ENCODE results near the gene CYP4B1.
A peak's percentile ranks its signal among the peaks of the same experiment; 100 is the strongest.
"Not testable (repeated sequence)": the region's sequence is repeated elsewhere in the genome, so short reads cannot be mapped to it uniquely, and the experiment has no call there.

Gene CYP4B1

DNA sequence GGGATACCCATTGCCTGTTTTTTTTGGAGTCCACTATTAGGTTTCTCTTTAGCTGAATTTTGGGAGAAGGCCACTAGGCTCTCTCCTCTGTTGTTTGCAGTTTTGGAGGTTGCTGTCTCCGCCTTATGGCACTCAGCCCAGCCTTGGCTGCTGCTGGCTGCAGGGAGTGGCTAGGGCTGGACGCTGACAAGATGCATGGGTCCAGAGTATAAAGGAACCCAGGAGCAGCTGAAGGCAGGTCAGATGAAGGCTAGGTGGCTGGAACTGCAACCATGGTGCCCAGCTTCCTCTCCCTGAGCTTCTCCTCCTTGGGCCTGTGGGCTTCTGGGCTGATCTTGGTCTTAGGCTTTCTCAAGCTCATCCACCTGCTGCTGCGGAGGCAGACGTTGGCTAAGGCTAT is at the start of gene CYP4B1:
Gene CYP4B1, plus strand, starts transcription at position 237 of the 400 bp plus-strand sequence. Its CDS starts 36 bp downstream, at position 273.
- Histone ChIP-seq H3K27ac (ENCODE audit: low read depth, low read length) (no peak within 1 kb of the TSS), H3K27me3 (ENCODE audit: control insufficient read depth in 1 of 2, insufficient read depth in 2 of 2, low read length in 2 of 2) (no peaks in the 10 kb centered on the region), H3K36me3 (ENCODE audit: control insufficient read depth in 1 of 2, insufficient read depth in 2 of 2, low read length in 2 of 2) (no peaks in the 10 kb centered on the region), H3K4me1 (ENCODE audit: control insufficient read depth in 1 of 2, insufficient read depth in 2 of 2, low read length in 2 of 2) (peaks cover 20 to 25% of the 10 kb centered on the region in 2 donors), H3K4me3 (ENCODE audit: low read depth in 1 of 2, low read length in 2 of 2) (no peak within 1 kb of the TSS), H3K9ac (ENCODE audit: low read depth in 1 of 2, low read length in 2 of 2) (no peak within 1 kb of the TSS), H3K9me3 (ENCODE audit: control insufficient read depth in 1 of 2, low read length in 2 of 2) (no peaks in the 10 kb centered on the region)

DNA sequence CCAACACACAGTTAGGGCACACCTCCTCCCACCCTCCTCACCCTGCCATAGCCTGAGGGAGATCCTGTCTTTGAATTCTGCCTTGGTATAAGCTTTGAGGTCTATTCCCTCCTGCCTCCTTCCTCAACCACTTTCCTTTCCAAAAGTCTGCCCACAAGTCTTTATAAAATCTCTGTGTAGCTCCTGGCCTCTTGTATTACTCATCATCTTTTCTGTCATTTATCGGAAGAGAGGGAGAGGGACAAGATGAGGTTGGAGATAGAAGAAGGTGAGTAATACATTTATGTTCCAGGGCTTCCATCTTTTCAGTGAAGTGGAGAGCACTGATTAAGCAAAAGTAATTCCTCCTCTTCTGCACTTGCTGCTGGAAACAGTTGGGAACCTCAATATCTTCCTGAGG is 49.4 kb upstream of the CYP4B1 start:
- no peak overlapping the region for H3K4me3 ChIP-seq (ENCODE audit: low read depth in 1 of 2, low read length in 2 of 2)
- H3K36me3 ChIP-seq (ENCODE audit: control insufficient read depth in 1 of 2, insufficient read depth in 2 of 2, low read length in 2 of 2) = no peaks in the 10 kb centered on the region
- H3K27me3 ChIP-seq (ENCODE audit: control insufficient read depth in 1 of 2, insufficient read depth in 2 of 2, low read length in 2 of 2) = no peaks in the 10 kb centered on the region
- peaks cover 10 to 16% of the 10 kb centered on the region in 2 donors for H3K4me1 ChIP-seq (ENCODE audit: control insufficient read depth in 1 of 2, insufficient read depth in 2 of 2, low read length in 2 of 2)
- H3K9ac ChIP-seq (ENCODE audit: low read depth in 1 of 2, low read length in 2 of 2) = no peak overlapping the region
- no peak overlapping the region for H3K27ac ChIP-seq (ENCODE audit: low read depth, low read length)
- H3K9me3 ChIP-seq (ENCODE audit: control insufficient read depth in 1 of 2, low read length in 2 of 2) = no peaks in the 10 kb centered on the region

DNA sequence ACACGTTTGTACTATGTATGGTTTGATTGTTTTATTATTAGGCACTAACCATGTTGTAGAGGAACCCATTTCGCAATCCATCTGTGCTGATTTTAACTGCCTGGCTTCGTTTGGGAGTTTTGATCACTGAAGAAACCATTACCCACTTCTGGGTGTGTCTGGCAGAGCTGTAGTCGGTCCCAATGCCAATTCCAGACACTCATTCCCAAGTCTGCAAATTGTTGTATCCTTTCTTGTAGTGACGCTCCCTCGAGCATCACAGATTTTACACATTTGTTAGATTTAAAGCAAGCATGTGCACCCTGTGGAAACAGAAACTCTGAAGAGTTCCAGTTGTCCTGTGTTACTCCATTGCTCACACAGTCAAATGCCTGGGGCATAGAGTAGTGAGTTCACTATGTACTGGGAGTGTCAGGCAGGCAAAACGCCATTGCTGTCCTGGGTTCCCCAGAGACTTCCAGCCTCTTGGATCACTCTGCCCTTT is 48.9 kb upstream of the CYP4B1 start:
- Histone ChIP-seq H3K36me3 (ENCODE audit: control insufficient read depth in 1 of 2, insufficient read depth in 2 of 2, low read length in 2 of 2) (no peaks in the 10 kb centered on the region), H3K27ac (ENCODE audit: low read depth, low read length) (no peak overlapping the region), H3K4me3 (ENCODE audit: low read depth in 1 of 2, low read length in 2 of 2) (no peak overlapping the region), H3K9me3 (ENCODE audit: control insufficient read depth in 1 of 2, low read length in 2 of 2) (no peaks in the 10 kb centered on the region), H3K27me3 (ENCODE audit: control insufficient read depth in 1 of 2, insufficient read depth in 2 of 2, low read length in 2 of 2) (no peaks in the 10 kb centered on the region), H3K9ac (ENCODE audit: low read depth in 1 of 2, low read length in 2 of 2) (no peak overlapping the region), H3K4me1 (ENCODE audit: control insufficient read depth in 1 of 2, insufficient read depth in 2 of 2, low read length in 2 of 2) (peaks cover 10 to 18% of the 10 kb centered on the region in 2 donors)

DNA sequence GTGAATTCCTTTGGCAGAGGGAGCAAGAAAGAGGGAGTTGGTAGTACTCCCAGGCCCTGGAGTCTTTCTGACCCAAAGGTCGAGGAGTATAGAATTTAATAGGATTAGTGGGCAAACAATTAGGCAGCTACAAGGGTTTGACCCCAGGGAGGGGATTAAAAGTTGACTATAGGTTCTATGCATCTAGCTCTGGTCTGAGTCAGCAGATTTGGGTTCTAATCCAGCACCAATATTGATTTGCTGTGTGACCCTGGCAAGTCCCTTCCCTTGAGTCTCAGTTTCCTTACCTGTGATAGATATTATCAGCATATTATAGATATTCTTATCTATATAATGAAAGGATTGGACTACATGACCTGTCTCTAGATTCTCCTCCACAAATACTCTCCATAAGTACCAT is 44.9 kb upstream of the CYP4B1 start:
- Histone ChIP-seq H3K27ac (ENCODE audit: low read depth, low read length) (no peak overlapping the region), H3K4me3 (ENCODE audit: low read depth in 1 of 2, low read length in 2 of 2) (no peak overlapping the region), H3K27me3 (ENCODE audit: control insufficient read depth in 1 of 2, insufficient read depth in 2 of 2, low read length in 2 of 2) (no peaks in the 10 kb centered on the region), H3K9me3 (ENCODE audit: control insufficient read depth in 1 of 2, low read length in 2 of 2) (no peaks in the 10 kb centered on the region), H3K9ac (ENCODE audit: low read depth in 1 of 2, low read length in 2 of 2) (no peak overlapping the region), H3K36me3 (ENCODE audit: control insufficient read depth in 1 of 2, insufficient read depth in 2 of 2, low read length in 2 of 2) (no peaks in the 10 kb centered on the region), H3K4me1 (ENCODE audit: control insufficient read depth in 1 of 2, insufficient read depth in 2 of 2, low read length in 2 of 2) (peaks cover 27 to 43% of the 10 kb centered on the region in 2 donors)

DNA sequence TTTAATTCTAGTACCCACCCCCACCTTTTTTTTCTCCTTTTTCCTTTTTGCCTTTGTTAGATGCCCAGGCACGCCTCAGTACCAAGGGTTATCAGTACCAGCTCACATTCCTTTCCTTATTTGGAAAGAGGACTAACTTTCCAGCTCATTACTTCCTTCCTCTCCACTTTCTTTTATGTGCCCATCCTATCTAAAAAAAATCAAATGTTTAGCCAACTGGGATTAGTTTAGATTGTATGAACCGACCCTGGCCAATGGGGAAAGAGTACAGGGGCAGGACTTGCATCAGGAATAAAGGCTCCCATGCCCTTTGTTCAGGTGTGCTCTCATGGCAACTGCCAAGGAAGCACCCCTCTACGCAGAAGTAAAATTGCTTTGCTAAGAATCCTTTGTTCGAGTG is 44.1 kb upstream of the CYP4B1 start:
- H3K36me3 ChIP-seq (ENCODE audit: control insufficient read depth in 1 of 2, insufficient read depth in 2 of 2, low read length in 2 of 2); H3K27me3 ChIP-seq (ENCODE audit: control insufficient read depth in 1 of 2, insufficient read depth in 2 of 2, low read length in 2 of 2); H3K27ac ChIP-seq (ENCODE audit: low read depth, low read length); H3K9me3 ChIP-seq (ENCODE audit: control insufficient read depth in 1 of 2, low read length in 2 of 2); H3K4me3 ChIP-seq (ENCODE audit: low read depth in 1 of 2, low read length in 2 of 2): not testable (repeated sequence)
- H3K9ac ChIP-seq (ENCODE audit: low read depth in 1 of 2, low read length in 2 of 2) = peak overlapping the region; percentile 16 to 45
- H3K4me1 ChIP-seq (ENCODE audit: control insufficient read depth in 1 of 2, insufficient read depth in 2 of 2, low read length in 2 of 2) = peaks cover 27 to 46% of the 10 kb centered on the region in 2 donors

DNA sequence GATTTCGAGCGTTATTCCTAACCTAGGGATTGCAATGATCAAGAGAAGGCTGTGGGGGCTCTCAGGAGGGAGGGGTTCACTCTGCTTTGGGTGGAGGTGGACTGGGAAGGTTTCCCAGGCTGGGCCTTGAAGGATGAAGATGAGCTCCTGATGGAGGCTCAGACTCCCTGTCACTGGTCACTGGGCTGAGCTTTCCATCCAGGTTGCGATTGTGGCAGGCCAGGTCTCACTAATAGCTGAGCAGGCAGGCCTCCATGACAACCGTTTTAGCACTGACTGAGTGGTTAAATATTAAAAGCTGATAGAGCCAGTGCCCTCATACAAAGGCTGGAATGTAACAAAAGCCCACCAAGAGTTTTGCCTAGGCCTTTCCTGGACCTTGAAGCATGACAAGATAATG is 43.7 kb upstream of the CYP4B1 start:
- peak overlapping the region; percentile 16 to 45 for H3K9ac ChIP-seq (ENCODE audit: low read depth in 1 of 2, low read length in 2 of 2)
- H3K27me3 ChIP-seq (ENCODE audit: control insufficient read depth in 1 of 2, insufficient read depth in 2 of 2, low read length in 2 of 2) = no peaks in the 10 kb centered on the region
- H3K27ac ChIP-seq (ENCODE audit: low read depth, low read length) = no peak overlapping the region
- no peaks in the 10 kb centered on the region for H3K36me3 ChIP-seq (ENCODE audit: control insufficient read depth in 1 of 2, insufficient read depth in 2 of 2, low read length in 2 of 2)
- no peaks in the 10 kb centered on the region for H3K9me3 ChIP-seq (ENCODE audit: control insufficient read depth in 1 of 2, low read length in 2 of 2)
- peaks cover 24 to 41% of the 10 kb centered on the region in 2 donors for H3K4me1 ChIP-seq (ENCODE audit: control insufficient read depth in 1 of 2, insufficient read depth in 2 of 2, low read length in 2 of 2)
- peak overlapping the region in 1 of 2 donors; percentile 6 for H3K4me3 ChIP-seq (ENCODE audit: low read depth in 1 of 2, low read length in 2 of 2)

DNA sequence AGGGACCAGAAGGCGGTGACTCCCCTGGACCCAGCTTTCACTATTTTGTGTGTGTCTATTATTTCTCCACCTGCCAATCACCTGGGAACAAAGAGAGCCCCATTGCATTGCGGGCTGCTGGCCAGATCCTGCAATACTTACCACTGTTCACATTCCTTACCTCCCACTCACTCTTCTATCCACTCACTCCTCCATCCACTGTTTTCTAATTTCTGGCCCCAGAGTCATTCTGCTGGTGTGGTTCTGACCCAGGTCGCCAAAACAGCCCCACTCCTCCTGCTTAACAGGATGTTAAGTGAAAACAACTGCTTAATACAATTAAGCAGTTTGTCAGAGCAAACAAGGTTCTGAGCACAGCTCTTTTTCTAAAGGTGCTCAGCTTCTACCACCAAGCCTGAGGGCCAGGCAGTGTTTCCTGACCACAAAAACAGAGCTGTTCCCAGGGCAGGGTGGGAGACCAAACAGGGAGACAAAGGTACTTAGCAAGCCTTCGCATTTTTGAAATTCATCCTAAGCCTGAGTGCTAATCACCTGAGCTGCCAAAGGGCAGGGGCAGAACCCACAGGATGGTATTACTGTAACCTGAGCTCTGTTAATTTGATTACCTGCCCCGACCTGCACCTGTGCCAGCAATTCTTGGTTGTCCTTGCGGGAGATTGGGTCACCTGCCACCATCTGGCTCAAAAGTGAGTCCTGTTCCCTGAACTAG is 41.4 kb upstream of the CYP4B1 start:
- H3K27me3 ChIP-seq (ENCODE audit: control insufficient read depth in 1 of 2, insufficient read depth in 2 of 2, low read length in 2 of 2) = no peaks in the 10 kb centered on the region
- H3K36me3 ChIP-seq (ENCODE audit: control insufficient read depth in 1 of 2, insufficient read depth in 2 of 2, low read length in 2 of 2) = no peaks in the 10 kb centered on the region
- H3K27ac ChIP-seq (ENCODE audit: low read depth, low read length) = no peak overlapping the region
- H3K4me1 ChIP-seq (ENCODE audit: control insufficient read depth in 1 of 2, insufficient read depth in 2 of 2, low read length in 2 of 2) = peaks cover 23 to 39% of the 10 kb centered on the region in 2 donors
- no peak overlapping the region for H3K9ac ChIP-seq (ENCODE audit: low read depth in 1 of 2, low read length in 2 of 2)
- no peaks in the 10 kb centered on the region for H3K9me3 ChIP-seq (ENCODE audit: control insufficient read depth in 1 of 2, low read length in 2 of 2)
- peak overlapping the region in 1 of 2 donors; percentile 22 for H3K4me3 ChIP-seq (ENCODE audit: low read depth in 1 of 2, low read length in 2 of 2)

DNA sequence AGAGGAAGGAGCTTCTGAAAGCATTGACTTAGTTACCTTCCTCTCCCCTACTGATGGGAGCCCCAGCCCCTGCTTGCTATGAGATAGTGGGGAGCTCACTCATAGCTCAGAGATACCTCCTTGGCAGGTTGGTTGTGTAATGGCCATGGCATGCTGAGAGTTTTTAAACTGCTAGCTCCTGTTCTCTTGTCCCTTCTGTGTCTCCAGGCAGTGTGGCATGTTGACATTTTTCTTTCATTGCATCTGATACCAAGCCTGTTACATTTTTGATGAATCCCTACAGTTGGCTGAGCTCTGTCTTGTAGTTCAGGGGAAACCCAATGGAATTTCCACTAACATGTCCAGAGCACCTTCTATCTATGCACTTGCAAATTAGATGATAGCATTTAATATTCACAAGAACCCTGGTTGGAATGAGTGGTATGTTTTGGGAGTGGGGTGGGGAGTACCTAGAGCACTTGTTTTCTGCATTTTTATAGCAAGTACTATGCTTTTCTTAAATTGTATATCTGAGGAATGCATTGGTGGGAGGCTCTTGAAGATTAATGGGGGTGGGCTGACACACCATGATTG is 40.8 kb upstream of the CYP4B1 start:
- H3K27me3 ChIP-seq (ENCODE audit: control insufficient read depth in 1 of 2, insufficient read depth in 2 of 2, low read length in 2 of 2) = no peaks in the 10 kb centered on the region
- H3K36me3 ChIP-seq (ENCODE audit: control insufficient read depth in 1 of 2, insufficient read depth in 2 of 2, low read length in 2 of 2) = no peaks in the 10 kb centered on the region
- no peak overlapping the region for H3K27ac ChIP-seq (ENCODE audit: low read depth, low read length)
- H3K4me3 ChIP-seq (ENCODE audit: low read depth in 1 of 2, low read length in 2 of 2) = peak overlapping the region in 1 of 2 donors; percentile 22
- no peaks in the 10 kb centered on the region for H3K9me3 ChIP-seq (ENCODE audit: control insufficient read depth in 1 of 2, low read length in 2 of 2)
- no peak overlapping the region for H3K9ac ChIP-seq (ENCODE audit: low read depth in 1 of 2, low read length in 2 of 2)
- H3K4me1 ChIP-seq (ENCODE audit: control insufficient read depth in 1 of 2, insufficient read depth in 2 of 2, low read length in 2 of 2) = peaks cover 23 to 43% of the 10 kb centered on the region in 2 donors

DNA sequence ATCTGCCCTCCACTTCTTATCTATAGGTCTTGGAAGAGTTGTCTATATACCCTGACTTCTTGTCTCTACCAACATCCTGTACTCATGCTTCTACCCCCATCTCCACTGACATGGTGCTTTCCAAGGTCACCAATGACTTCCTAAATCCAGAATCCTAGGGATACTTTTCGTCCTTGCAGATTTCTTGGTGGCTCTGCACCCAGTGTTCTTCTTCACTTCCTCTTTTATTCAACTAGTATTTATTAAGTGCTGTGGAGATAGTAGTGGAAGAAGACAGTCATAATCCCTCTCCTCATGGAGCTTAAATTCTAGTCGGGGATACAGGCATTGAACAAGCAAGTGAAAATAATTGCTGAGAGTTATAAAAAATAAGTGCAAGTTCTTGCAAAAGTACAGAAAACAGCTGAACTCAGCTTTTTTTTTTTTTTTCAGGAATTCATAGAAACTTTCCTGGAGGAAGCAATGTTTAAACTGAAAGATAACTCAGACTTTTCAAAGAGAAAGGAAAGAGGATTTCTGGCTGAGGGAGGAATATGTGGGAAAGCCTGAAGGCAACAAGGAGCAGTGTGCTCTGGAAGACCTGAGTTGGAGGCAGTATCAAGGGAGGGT is 38.2 kb upstream of the CYP4B1 start:
- H3K4me3 ChIP-seq (ENCODE audit: low read depth in 1 of 2, low read length in 2 of 2) = no peak overlapping the region
- no peak overlapping the region for H3K27ac ChIP-seq (ENCODE audit: low read depth, low read length)
- H3K36me3 ChIP-seq (ENCODE audit: control insufficient read depth in 1 of 2, insufficient read depth in 2 of 2, low read length in 2 of 2) = no peaks in the 10 kb centered on the region
- no peak overlapping the region for H3K9ac ChIP-seq (ENCODE audit: low read depth in 1 of 2, low read length in 2 of 2)
- peaks cover 30 to 46% of the 10 kb centered on the region in 2 donors for H3K4me1 ChIP-seq (ENCODE audit: control insufficient read depth in 1 of 2, insufficient read depth in 2 of 2, low read length in 2 of 2)
- no peaks in the 10 kb centered on the region for H3K9me3 ChIP-seq (ENCODE audit: control insufficient read depth in 1 of 2, low read length in 2 of 2)
- H3K27me3 ChIP-seq (ENCODE audit: control insufficient read depth in 1 of 2, insufficient read depth in 2 of 2, low read length in 2 of 2) = no peaks in the 10 kb centered on the region

DNA sequence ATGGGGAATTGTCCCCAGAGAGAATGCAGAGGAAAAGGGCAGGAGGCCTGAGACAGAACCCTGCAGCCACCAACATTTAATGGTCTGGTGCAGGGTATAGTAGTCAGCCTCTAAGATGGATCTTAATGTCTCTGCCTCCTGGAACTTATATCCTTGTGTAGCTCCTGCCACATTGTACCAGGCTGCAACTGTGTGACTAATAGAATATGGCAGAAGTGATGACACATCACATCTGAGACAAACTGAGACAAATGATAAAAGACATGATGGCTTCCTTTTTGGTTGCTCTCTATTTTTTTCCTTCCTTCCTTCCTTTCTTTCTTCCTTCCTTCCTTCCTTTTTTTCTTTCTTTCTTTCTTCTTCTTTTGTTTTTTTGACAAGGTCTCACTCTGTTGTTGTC is 37.1 kb upstream of the CYP4B1 start:
- no peaks in the 10 kb centered on the region for H3K9me3 ChIP-seq (ENCODE audit: control insufficient read depth in 1 of 2, low read length in 2 of 2)
- H3K27ac ChIP-seq (ENCODE audit: low read depth, low read length) = no peak overlapping the region
- H3K27me3 ChIP-seq (ENCODE audit: control insufficient read depth in 1 of 2, insufficient read depth in 2 of 2, low read length in 2 of 2) = no peaks in the 10 kb centered on the region
- H3K4me3 ChIP-seq (ENCODE audit: low read depth in 1 of 2, low read length in 2 of 2) = no peak overlapping the region
- peaks cover 25 to 41% of the 10 kb centered on the region in 2 donors for H3K4me1 ChIP-seq (ENCODE audit: control insufficient read depth in 1 of 2, insufficient read depth in 2 of 2, low read length in 2 of 2)
- no peaks in the 10 kb centered on the region for H3K36me3 ChIP-seq (ENCODE audit: control insufficient read depth in 1 of 2, insufficient read depth in 2 of 2, low read length in 2 of 2)
- no peak overlapping the region for H3K9ac ChIP-seq (ENCODE audit: low read depth in 1 of 2, low read length in 2 of 2)
